ENCODE results near the gene ADCY2. TPM values are rescaled to one million over a fixed set of nuclear protein-coding genes. Genes with fewer than 3 reads are reported as not detected.
A peak's percentile ranks its signal among the peaks of the same experiment; 100 is the strongest.

The ADCY2 gene
- total RNA-seq, 6 experiments from 2014 or later, result 0.93 TPM; not detected in 5

GRCh38 chr5:7823594-7823993 is 427.7 kb downstream of the ADCY2 start:
- DNase-seq, result no peak
- intact Hi-C loops (cut with DNase I), result no loop called here
- no peak for ATAC-seq
- TF ChIP-seq CTCF (IDR thresholded peaks at IDR 0.05), result no peak
- TF ChIP-seq POLR2A (IDR thresholded peaks at IDR 0.05), result no peak
- Histone ChIP-seq H3K27me3 (no peaks in the 10 kb centered on the region), H3K36me3 (no peaks in the 10 kb centered on the region), H3K9me3 (no peaks in the 10 kb centered on the region), H3K4me1 (no peaks in the 10 kb centered on the region), H3K27ac (no peak overlapping the region), H3K4me3 (no peak overlapping the region)
- 62% methylated on average over 6 of the region's 8 CpGs for WGBS (ENCODE audit: insufficient coverage, low coverage, low lambda C conversion rate, missing lambda C conversion rate)

GRCh38 chr5:7824995-7825394 is 429.1 kb downstream of the ADCY2 start:
- DNase-seq, result no peak
- no peak for ATAC-seq
- intact Hi-C loops (cut with DNase I), result no loop called here
- Histone ChIP-seq H3K27me3 (no peaks in the 10 kb centered on the region), H3K4me3 (no peak overlapping the region), H3K4me1 (no peaks in the 10 kb centered on the region), H3K9me3 (no peaks in the 10 kb centered on the region), H3K36me3 (no peaks in the 10 kb centered on the region), H3K27ac (no peak overlapping the region)
- 82% methylated on average over 11 of the region's 18 CpGs for WGBS (ENCODE audit: insufficient coverage, low coverage, low lambda C conversion rate, missing lambda C conversion rate)
- no peak for TF ChIP-seq POLR2A (IDR thresholded peaks at IDR 0.05)

GRCh38 chr5:7825630-7826029 is 429.7 kb downstream of the ADCY2 start:
- Histone ChIP-seq H3K36me3 (no peaks in the 10 kb centered on the region), H3K27me3 (no peaks in the 10 kb centered on the region), H3K4me1 (no peaks in the 10 kb centered on the region), H3K4me3 (no peak overlapping the region), H3K27ac (no peak overlapping the region), H3K9me3 (no peaks in the 10 kb centered on the region)
- DNase-seq (no peak), ATAC-seq (peak in 1 of 4 donors; percentile 16)
- TF ChIP-seq POLR2A (IDR thresholded peaks at IDR 0.05) (no peak), CTCF (IDR thresholded peaks at IDR 0.05) (no peak)
- 72% methylated on average over 2 of the region's 11 CpGs for WGBS (ENCODE audit: insufficient coverage, low coverage, low lambda C conversion rate, missing lambda C conversion rate)
- intact Hi-C loops (cut with DNase I), result no loop called here

GRCh38 chr5:7827610-7828009 is 431.7 kb downstream of the ADCY2 start:
- Histone ChIP-seq H3K4me3 (no peak overlapping the region), H3K36me3 (no peaks in the 10 kb centered on the region), H3K9me3 (no peaks in the 10 kb centered on the region), H3K4me1 (no peaks in the 10 kb centered on the region), H3K27me3 (no peaks in the 10 kb centered on the region), H3K27ac (no peak overlapping the region)
- intact Hi-C loops (cut with DNase I), result no loop called here
- no peak for TF ChIP-seq CTCF (IDR thresholded peaks at IDR 0.05)
- TF ChIP-seq POLR2A (IDR thresholded peaks at IDR 0.05), result no peak
- 54% methylated on average over 6 of the region's 6 CpGs for WGBS (ENCODE audit: insufficient coverage, low coverage, low lambda C conversion rate, missing lambda C conversion rate)
- DNase-seq (no peak), ATAC-seq (no peak)

GRCh38 chr5:7828269-7828668 is 432.3 kb downstream of the ADCY2 start:
- Histone ChIP-seq H3K27ac (no peak overlapping the region), H3K36me3 (no peaks in the 10 kb centered on the region), H3K4me1 (no peaks in the 10 kb centered on the region), H3K9me3 (no peaks in the 10 kb centered on the region), H3K27me3 (no peaks in the 10 kb centered on the region), H3K4me3 (no peak overlapping the region)
- intact Hi-C loops (cut with DNase I), result no loop called here
- DNase-seq (no peak), ATAC-seq (no peak)
- 50% methylated on average over 8 of the region's 10 CpGs for WGBS (ENCODE audit: insufficient coverage, low coverage, low lambda C conversion rate, missing lambda C conversion rate)
- no peak for TF ChIP-seq CTCF (IDR thresholded peaks at IDR 0.05)
- TF ChIP-seq POLR2A (IDR thresholded peaks at IDR 0.05), result no peak

Data from right lobe of liver (tissue), 6 donors.